WTC11 (cell line): ENCODE results near the gene GOLGA8J. TPM values are rescaled to one million over a fixed set of nuclear protein-coding genes. Genes with fewer than 3 reads are reported as not detected.

ENCODE experiments used
- ATAC-seq: fragments of 200-7000 bp; cut with Tn5 transposase; 2 replicates; pipeline ENCODE4 v1.10.0; 2021; ENCODE audit warnings: mild to moderate bottlenecking, moderate library complexity
- CTCF ChIA-PET: fragments of 300-600 bp; sonication (Branson Sonifier 250); formaldehyde crosslinking; loops from one replicate; lab custom pipeline; 2021; ENCODE audit warnings: antibody characterized with exemption; lab: Charles Lee
- POLR2A ChIA-PET: fragments of 350-600 bp; sonication (Branson Sonifier 250); formaldehyde crosslinking; loops from one replicate; lab custom pipeline; 2021; ENCODE audit warnings: antibody characterized with exemption; lab: Charles Lee
- DNase-seq: peaks from one replicate; pipeline ENCODE4 v3.0.0; 2021; ENCODE audit warnings: low spot score
- H3K27ac Mint-ChIP-seq: 2 replicates; pipeline ENCODE4 v1.8.0; 2021; ENCODE audit warnings: mixed read lengths
- H3K27me3 Mint-ChIP-seq: 2 replicates; pipeline ENCODE4 v1.8.0; 2021; ENCODE audit warnings: low read depth, mild to moderate bottlenecking, moderate library complexity, mixed read lengths
- H3K36me3 Mint-ChIP-seq: 2 replicates; pipeline ENCODE4 v1.8.0; 2021; ENCODE audit warnings: mixed read lengths
- H3K4me1 Mint-ChIP-seq: 2 replicates; pipeline ENCODE4 v1.8.0; 2022; ENCODE audit warnings: mixed read lengths
- H3K4me3 Mint-ChIP-seq: 2 replicates; pipeline ENCODE4 v1.8.0; 2021; ENCODE audit warnings: mild to moderate bottlenecking, moderate library complexity, mixed read lengths
- H3K9me3 Mint-ChIP-seq: 2 replicates; pipeline ENCODE4 v1.8.0; 2021; ENCODE audit warnings: mixed read lengths
- AFF4 ChIP-seq: sonication (generic); formaldehyde crosslinking; IDR thresholded peaks from 2 replicates; pipeline ENCODE4 v1.8.1; 2023; ENCODE audit warnings: mild to moderate bottlenecking, missing genetic modification reagents, borderline replicate concordance
- ATF2 ChIP-seq: sonication (generic); formaldehyde crosslinking; IDR thresholded peaks from 2 replicates; pipeline ENCODE4 v1.8.1; 2022; ENCODE audit warnings: low read depth, missing genetic modification reagents, borderline replicate concordance
- FOXP1 ChIP-seq: sonication (generic); formaldehyde crosslinking; IDR thresholded peaks from 2 replicates; pipeline ENCODE4 v1.8.0; 2022; ENCODE audit warnings: missing genetic modification reagents, mild to moderate bottlenecking, moderate library complexity, borderline replicate concordance
- GTF2I ChIP-seq: fragments of 250-450 bp; sonication (Bioruptor Pico); conservative IDR thresholded peaks from 2 replicates; pipeline ENCODE4 v1.4.0; 2021; ENCODE audit warnings: mild to moderate bottlenecking
- KAT7 ChIP-seq: sonication (generic); formaldehyde crosslinking; IDR thresholded peaks from 2 replicates; pipeline ENCODE4 v1.8.1; 2023; ENCODE audit warnings: missing genetic modification reagents, mild to moderate bottlenecking, borderline replicate concordance
- MYBL2 ChIP-seq: sonication (generic); formaldehyde crosslinking; IDR thresholded peaks from 2 replicates; pipeline ENCODE4 v1.8.1; 2023; ENCODE audit warnings: mild to moderate bottlenecking, moderate library complexity, missing genetic modification reagents
- NFATC4 ChIP-seq: fragments of 250-450 bp; sonication (Bioruptor Pico); IDR thresholded peaks from 2 replicates; pipeline ENCODE4 v1.9.0; 2021; ENCODE audit warnings: mild to moderate bottlenecking
- RORB ChIP-seq: fragments of 250-450 bp; sonication (Bioruptor Pico); IDR thresholded peaks from 2 replicates; pipeline ENCODE4 v1.9.0; 2021; ENCODE audit warnings: mild to moderate bottlenecking
- SP1 ChIP-seq: sonication (generic); formaldehyde crosslinking; conservative IDR thresholded peaks from 2 replicates; pipeline ENCODE4 v1.8.1; 2022; ENCODE audit warnings: missing genetic modification reagents
- USF1 ChIP-seq: sonication (generic); formaldehyde crosslinking; IDR thresholded peaks from 2 replicates; pipeline ENCODE4 v1.8.0; 2022; ENCODE audit warnings: mild to moderate bottlenecking, missing genetic modification reagents
- ZNF138 ChIP-seq: sonication (generic); formaldehyde crosslinking; conservative IDR thresholded peaks from 2 replicates; pipeline ENCODE4 v1.8.1; 2022; ENCODE audit warnings: mild to moderate bottlenecking, moderate library complexity, missing genetic modification reagents
- ZNF263 ChIP-seq: sonication (generic); formaldehyde crosslinking; IDR thresholded peaks from 2 replicates; pipeline ENCODE4 v1.8.1; 2022; ENCODE audit warnings: low read depth, mild to moderate bottlenecking, moderate library complexity, missing genetic modification reagents
- ZNF396 ChIP-seq: fragments of 250-450 bp; sonication (Bioruptor Pico); IDR thresholded peaks from 2 replicates; pipeline ENCODE4 v1.8.0; 2021; ENCODE audit warnings: mild to moderate bottlenecking, moderate library complexity, borderline replicate concordance
- ZNF512 ChIP-seq: sonication (generic); formaldehyde crosslinking; IDR thresholded peaks from 2 replicates; pipeline ENCODE4 v1.8.1; 2022; ENCODE audit warnings: missing genetic modification reagents, borderline replicate concordance
- total RNA-seq: library from RNA; stranded (reverse); gene quantifications from 3 replicates; pipeline ENCODE4 v1.2.3, GENCODE V29; 2021
- TF ChIP-seq, protein P1 (sequence below): sonication (generic); formaldehyde crosslinking; IDR thresholded peaks from 2 replicates; pipeline ENCODE4 v1.8.1; 2022; ENCODE audit warnings: low read depth, mild to moderate bottlenecking, moderate library complexity, missing genetic modification reagents, borderline replicate concordance
- TF ChIP-seq, protein P2 (sequence below): fragments of 250-450 bp; sonication (Bioruptor Pico); IDR thresholded peaks from 2 replicates; pipeline ENCODE4 v1.9.0; 2021; ENCODE audit warnings: mild to moderate bottlenecking
- TF ChIP-seq, protein P3 (sequence below): sonication (generic); formaldehyde crosslinking; IDR thresholded peaks from 2 replicates; pipeline ENCODE4 v1.8.0; 2023; ENCODE audit warnings: missing genetic modification reagents

GOLGA8J gene
- total RNA-seq, 1 experiment from 2014 or later: 0.33 TPM

DNA sequence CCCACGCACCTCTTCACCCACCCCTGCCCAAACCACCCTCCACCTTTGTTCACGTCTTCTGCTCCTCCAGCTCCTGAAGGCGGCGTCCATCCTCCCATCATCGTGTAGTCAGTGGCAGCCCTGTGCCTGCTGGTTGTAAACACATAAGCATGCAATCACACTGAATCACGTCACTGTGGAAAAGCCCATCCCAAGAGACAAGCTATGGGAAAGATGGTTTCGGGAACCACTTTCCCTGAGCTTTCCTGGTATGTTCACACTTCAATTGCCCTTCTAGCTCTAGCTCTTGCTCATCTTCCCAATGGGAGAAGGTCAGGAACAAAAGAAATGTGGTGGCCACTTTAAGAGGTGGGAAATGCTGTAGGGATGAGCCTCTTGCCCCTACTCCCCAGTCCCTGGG is 14.4 kb upstream of the GOLGA8J start (continued):
- TF ChIP-seq, protein P1, sequence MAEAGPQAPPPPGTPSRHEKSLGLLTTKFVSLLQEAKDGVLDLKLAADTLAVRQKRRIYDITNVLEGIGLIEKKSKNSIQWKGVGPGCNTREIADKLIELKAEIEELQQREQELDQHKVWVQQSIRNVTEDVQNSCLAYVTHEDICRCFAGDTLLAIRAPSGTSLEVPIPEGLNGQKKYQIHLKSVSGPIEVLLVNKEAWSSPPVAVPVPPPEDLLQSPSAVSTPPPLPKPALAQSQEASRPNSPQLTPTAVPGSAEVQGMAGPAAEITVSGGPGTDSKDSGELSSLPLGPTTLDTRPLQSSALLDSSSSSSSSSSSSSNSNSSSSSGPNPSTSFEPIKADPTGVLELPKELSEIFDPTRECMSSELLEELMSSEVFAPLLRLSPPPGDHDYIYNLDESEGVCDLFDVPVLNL (CRISPR knock-in tag): no peak
- TF ChIP-seq GTF2I (CRISPR knock-in tag) (no peak), ZNF138 (CRISPR knock-in tag) (no peak), SP1 (CRISPR knock-in tag) (no peak)
- TF ChIP-seq, protein P2, sequence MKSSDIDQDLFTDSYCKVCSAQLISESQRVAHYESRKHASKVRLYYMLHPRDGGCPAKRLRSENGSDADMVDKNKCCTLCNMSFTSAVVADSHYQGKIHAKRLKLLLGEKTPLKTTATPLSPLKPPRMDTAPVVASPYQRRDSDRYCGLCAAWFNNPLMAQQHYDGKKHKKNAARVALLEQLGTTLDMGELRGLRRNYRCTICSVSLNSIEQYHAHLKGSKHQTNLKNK (CRISPR knock-in tag): no peak
- TF ChIP-seq, all 79 proteins: peak for 0

DNA sequence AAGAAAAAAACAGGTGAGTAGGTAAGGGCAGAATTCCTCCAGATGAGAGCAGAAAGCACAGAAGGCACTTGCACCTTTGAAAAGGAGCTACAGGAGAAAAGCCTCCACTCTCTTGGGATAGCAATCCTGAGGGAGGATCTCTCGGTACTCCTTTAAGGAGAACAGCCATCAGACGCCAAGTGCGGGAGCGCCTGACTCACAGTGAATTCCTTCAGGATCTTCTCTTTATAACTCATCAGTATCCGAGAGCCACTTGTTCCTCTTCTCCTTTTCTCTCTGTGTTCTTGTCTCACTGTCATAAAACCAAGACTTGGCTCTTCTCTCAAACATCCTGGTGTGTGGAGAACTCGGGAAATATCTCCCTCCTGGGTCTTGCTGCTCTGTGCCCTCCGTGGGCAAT is 10.1 kb upstream of the GOLGA8J start:
- ChIA-PET CTCF (interaction anchor here (1.0 to 1.4 kb wide), 3 partner anchors 88 to 147 kb away, joined by 4 to 9 read pairs (median 6); no protein-coding TSS in a partner anchor), POLR2A (no interaction called here)
- ATAC-seq (no peak), DNase-seq (no peak)
- Mint-ChIP-seq H3K4me3 (no peak overlapping the region), H3K36me3 (no peaks in the 10 kb centered on the region), H3K27me3 (peaks cover 3% of the 10 kb centered on the region; the same call in 1 of the 2 replicates), H3K9me3 (no peaks in the 10 kb centered on the region; the same call in 1 of the 2 replicates), H3K4me1 (peaks cover 5% of the 10 kb centered on the region), H3K27ac (no peak overlapping the region)
- TF ChIP-seq, protein P3, sequence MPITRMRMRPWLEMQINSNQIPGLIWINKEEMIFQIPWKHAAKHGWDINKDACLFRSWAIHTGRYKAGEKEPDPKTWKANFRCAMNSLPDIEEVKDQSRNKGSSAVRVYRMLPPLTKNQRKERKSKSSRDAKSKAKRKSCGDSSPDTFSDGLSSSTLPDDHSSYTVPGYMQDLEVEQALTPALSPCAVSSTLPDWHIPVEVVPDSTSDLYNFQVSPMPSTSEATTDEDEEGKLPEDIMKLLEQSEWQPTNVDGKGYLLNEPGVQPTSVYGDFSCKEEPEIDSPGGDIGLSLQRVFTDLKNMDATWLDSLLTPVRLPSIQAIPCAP: no peak
- TF ChIP-seq ZNF512 (CRISPR knock-in tag) (no peak), ZNF396 (no peak), AFF4 (CRISPR knock-in tag) (no peak)

GRCh38 chr15:30073915-30074314 is 8.8 kb upstream of the GOLGA8J start:
- no peaks in the 10 kb centered on the region for H3K27me3 Mint-ChIP-seq
- H3K4me1 Mint-ChIP-seq: peaks cover 5% of the 10 kb centered on the region
- no peak overlapping the region for H3K27ac Mint-ChIP-seq
- POLR2A ChIA-PET: no interaction called here
- ATAC-seq: no peak
- CTCF ChIA-PET: interaction anchor here (1.3 to 3.0 kb wide), 5 partner anchors 89 to 148 kb away, joined by 3 to 29 read pairs (median 20); no protein-coding TSS in a partner anchor
- H3K4me3 Mint-ChIP-seq: no peak overlapping the region
- no peak for DNase-seq
- H3K9me3 Mint-ChIP-seq: no peaks in the 10 kb centered on the region
- H3K36me3 Mint-ChIP-seq: no peaks in the 10 kb centered on the region
- no peak for TF ChIP-seq AFF4 (CRISPR knock-in tag)
- TF ChIP-seq, protein P1 (CRISPR knock-in tag): no peak
- TF ChIP-seq ZNF263 (CRISPR knock-in tag): no peak
- TF ChIP-seq USF1 (CRISPR knock-in tag): no peak
- TF ChIP-seq MYBL2: no peak
- no peak for TF ChIP-seq FOXP1 (CRISPR knock-in tag)
- no peak for TF ChIP-seq KAT7 (CRISPR knock-in tag)
- no peak for TF ChIP-seq RORB (CRISPR knock-in tag)
- TF ChIP-seq ATF2 (CRISPR knock-in tag): no peak
- no peak for TF ChIP-seq NFATC4 (CRISPR knock-in tag)
